Sigmoid colon (tissue), 7 donors: Measurements from ENCODE around the gene SLC17A3. TPM values are rescaled to one million over a fixed set of nuclear protein-coding genes. Genes with fewer than 3 reads are reported as not detected.

Experiments
- DNase-seq: peaks from one replicate; pipeline ENCODE4 v3.0.0-alpha.2; 2019
- H3K27ac ChIP-seq, 4 donors: fragments of 200-600 bp; sonication (generic); one replicate each; pipeline ENCODE4 v1.5.1; 2016 to 2019; ENCODE audit warnings: mild to moderate bottlenecking in 1 of 4
- H3K27me3 ChIP-seq, 3 donors: fragments of 200-600 bp; sonication (generic); one replicate each; pipeline ENCODE4 v1.5.1; 2019; ENCODE audit warnings: mild to moderate bottlenecking in 1 of 3
- H3K36me3 ChIP-seq, 4 donors: fragments of 200-600 bp; sonication (generic); one replicate each; pipeline ENCODE4 v1.5.1; 2016 to 2019
- H3K4me1 ChIP-seq, 4 donors: fragments of 200-600 bp; sonication (generic); one replicate each; pipeline ENCODE4 v1.5.1; 2017 to 2019
- H3K4me3 ChIP-seq, 4 donors: fragments of 200-600 bp; sonication (generic); one replicate each; pipeline ENCODE4 v1.5.1; 2017 to 2019; ENCODE audit warnings: mild to moderate bottlenecking in 2 of 4, moderate library complexity in 1 of 4
- H3K9me3 ChIP-seq, 4 donors: fragments of 200-600 bp in 3 of 4; sonication (generic) in 3 of 4; one replicate each; pipeline versions ENCODE4 v1.5.1 to v1.6.1; 2013 to 2019
- EP300 ChIP-seq, 4 donors: sonication (generic); formaldehyde crosslinking; IDR thresholded peaks; one replicate each; pipeline ENCODE4 v1.6.1; 2017; ENCODE audit warnings: antibody characterized with exemption in 4 of 4
- POLR2A ChIP-seq, 2 donors: fragments of 450-650 bp; IDR thresholded peaks; one replicate each; pipeline ENCODE4 v1.6.1; 2016; ENCODE audit warnings: antibody characterized with exemption in 2 of 2, mild to moderate bottlenecking in 2 of 2, moderate library complexity in 2 of 2
- POLR2AphosphoS5 ChIP-seq, 4 donors: sonication (generic); formaldehyde crosslinking; IDR thresholded peaks; one replicate each; pipeline ENCODE4 v1.6.1; 2017; ENCODE audit warnings: antibody characterized with exemption in 4 of 4
- WGBS, 2 donors: extraction: QIAGEN DNeasy Blood & Tissue Kit; methylation state at CpG; one replicate each; pipeline ENCODE4 v1.1.7; 2013; 5-methylcytosine and 5-hydroxymethylcytosine counted together
- intact Hi-C: fragments of 100-400 bp; cut with DNase I; formaldehyde crosslinking; loops from one replicate; pipeline ENCODE4 v1.15.1; 2023
- polyA plus RNA-seq, 3 donors: library from polyadenylated mRNA; stranded (reverse); fragments of 200-250 nt; gene quantifications; one replicate each; pipeline ENCODE4 v1.2.3, GENCODE V29; 2013
- total RNA-seq, 4 donors: library from RNA; depleted of rRNA; stranded (reverse); fragments of >200 nt; gene quantifications; one replicate each; pipeline ENCODE4 v1.1.0, GENCODE V29; 2016
- TF ChIP-seq, protein P1 (sequence below), 4 experiments: fragments of 450-650 bp in 3 of 4; fragments of 200-600 bp in 1 of 4; IDR thresholded peaks; one replicate each; pipeline ENCODE4 v1.5.1; 2016 to 2019; ENCODE audit warnings: antibody characterized with exemption in 4 of 4, mild to moderate bottlenecking in 3 of 4, moderate library complexity in 2 of 4
- donor health status: healthy with polysubstance abuse.
- donor health status: Bipolar disorder and iron deficiency.
- donor health status: healthy.

Gene SLC17A3
- total and polyA plus RNA-seq, 7 donors = not detected

DNA sequence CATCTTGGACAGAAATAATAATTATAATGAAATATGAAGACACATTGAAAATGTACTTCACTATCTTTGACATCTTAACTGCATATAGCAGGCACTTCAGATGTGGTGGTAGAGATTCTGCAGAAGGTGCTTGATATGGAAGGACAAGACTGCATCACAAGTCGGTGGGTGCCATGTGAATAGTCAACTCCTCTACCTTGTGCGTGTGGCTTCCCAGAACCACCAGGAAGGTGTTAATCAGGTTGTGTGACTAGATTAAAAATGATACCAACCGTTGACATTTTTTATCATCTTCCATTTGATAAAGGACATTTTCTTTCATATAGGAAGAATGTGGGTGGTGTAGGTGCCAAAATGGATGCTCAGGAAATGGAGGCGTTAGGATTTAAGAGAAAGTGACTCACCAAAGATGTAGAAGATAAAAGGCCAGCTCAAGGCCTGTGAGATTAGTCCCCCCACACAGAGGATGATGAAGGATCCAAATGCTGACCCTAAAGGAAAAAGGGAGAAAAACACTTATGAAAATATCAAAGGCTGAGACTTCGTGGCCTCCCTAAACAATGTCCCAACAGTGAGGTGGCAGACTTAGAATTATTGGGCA, 44.1 kb upstream of the SLC17A3 start:
- Histone ChIP-seq H3K9me3 (no peaks in the 10 kb centered on the region), H3K36me3 (no peaks in the 10 kb centered on the region), H3K27me3 (no peaks in the 10 kb centered on the region), H3K4me1 (no peaks in the 10 kb centered on the region), H3K4me3 (no peak overlapping the region), H3K27ac (no peak overlapping the region)
- 82 to 83% methylated on average over 5 of the region's 5 CpGs for WGBS, 2 donors
- no peak for DNase-seq
- intact Hi-C loops = no loop called here
- TF ChIP-seq POLR2A (IDR thresholded peaks at IDR 0.05) (no peak), POLR2AphosphoS5 (IDR thresholded peaks at IDR 0.05) (no peak), EP300 (IDR thresholded peaks at IDR 0.05) (no peak)
- TF ChIP-seq, protein P1, sequence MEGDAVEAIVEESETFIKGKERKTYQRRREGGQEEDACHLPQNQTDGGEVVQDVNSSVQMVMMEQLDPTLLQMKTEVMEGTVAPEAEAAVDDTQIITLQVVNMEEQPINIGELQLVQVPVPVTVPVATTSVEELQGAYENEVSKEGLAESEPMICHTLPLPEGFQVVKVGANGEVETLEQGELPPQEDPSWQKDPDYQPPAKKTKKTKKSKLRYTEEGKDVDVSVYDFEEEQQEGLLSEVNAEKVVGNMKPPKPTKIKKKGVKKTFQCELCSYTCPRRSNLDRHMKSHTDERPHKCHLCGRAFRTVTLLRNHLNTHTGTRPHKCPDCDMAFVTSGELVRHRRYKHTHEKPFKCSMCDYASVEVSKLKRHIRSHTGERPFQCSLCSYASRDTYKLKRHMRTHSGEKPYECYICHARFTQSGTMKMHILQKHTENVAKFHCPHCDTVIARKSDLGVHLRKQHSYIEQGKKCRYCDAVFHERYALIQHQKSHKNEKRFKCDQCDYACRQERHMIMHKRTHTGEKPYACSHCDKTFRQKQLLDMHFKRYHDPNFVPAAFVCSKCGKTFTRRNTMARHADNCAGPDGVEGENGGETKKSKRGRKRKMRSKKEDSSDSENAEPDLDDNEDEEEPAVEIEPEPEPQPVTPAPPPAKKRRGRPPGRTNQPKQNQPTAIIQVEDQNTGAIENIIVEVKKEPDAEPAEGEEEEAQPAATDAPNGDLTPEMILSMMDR (IDR thresholded peaks at IDR 0.05) = no peak

DNA sequence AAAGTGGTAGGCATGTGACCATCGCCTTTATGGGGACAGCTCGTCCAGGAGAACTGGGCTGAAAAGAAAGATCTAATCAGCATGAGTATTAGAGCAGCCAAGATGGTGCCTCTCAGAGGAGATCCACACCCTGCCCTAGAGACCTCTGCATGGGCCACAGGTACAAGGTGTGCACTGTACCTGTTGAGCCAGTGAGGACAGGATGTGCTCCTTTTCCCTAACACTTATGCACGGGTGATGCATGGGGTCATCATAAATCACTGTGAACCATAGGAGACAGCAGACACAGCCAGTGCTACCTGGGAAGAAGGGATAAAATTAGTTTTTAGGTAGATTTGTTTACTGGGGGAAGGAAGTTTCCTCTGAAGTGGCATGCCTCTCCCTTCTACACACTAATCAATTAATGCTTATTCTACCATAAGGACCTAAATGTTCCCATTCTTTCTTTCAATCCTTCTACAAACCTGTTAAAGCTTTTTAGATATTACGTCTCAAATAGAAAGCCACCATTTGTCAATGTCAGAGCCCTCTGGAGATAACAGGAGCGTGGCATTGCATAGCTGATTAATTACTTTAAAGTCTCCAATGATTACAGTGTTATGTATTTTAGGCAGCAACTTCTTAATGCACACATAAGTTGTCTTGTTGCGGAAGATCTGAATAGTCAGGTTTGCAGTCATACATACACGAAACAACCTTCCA, 42.9 kb upstream of the SLC17A3 start:
- 93 to 96% methylated on average over 7 of the region's 7 CpGs for WGBS, 2 donors
- Histone ChIP-seq H3K4me1 (no peaks in the 10 kb centered on the region), H3K36me3 (no peaks in the 10 kb centered on the region), H3K27ac (no peak overlapping the region), H3K4me3 (no peak overlapping the region), H3K9me3 (no peaks in the 10 kb centered on the region), H3K27me3 (no peaks in the 10 kb centered on the region)
- TF ChIP-seq POLR2AphosphoS5 (IDR thresholded peaks at IDR 0.05) (no peak), POLR2A (IDR thresholded peaks at IDR 0.05) (no peak), EP300 (IDR thresholded peaks at IDR 0.05) (no peak)
- TF ChIP-seq, protein P1 (IDR thresholded peaks at IDR 0.05) = no peak
- intact Hi-C loops = no loop called here
- DNase-seq = no peak

DNA sequence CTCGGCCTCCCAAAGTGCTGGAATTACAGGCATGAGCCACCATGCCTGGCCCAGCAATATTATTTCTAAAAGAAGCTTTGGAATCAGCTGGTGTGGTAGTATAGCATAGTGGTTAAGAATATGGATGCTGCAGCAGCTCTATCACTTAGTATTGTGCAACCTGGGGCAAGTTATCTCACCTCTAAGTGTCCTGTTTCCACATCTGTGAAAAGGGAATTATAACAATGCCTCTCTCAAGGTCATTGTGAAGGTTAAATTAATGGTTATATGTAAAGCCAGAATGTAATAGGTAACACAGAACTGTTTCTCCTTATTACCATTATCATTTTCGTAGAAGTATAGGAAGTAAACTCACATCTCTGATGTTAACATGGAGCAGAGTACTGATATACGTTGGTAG, 42.3 kb upstream of the SLC17A3 start:
- no peak overlapping the region for H3K27ac ChIP-seq
- no peaks in the 10 kb centered on the region for H3K9me3 ChIP-seq
- H3K4me1 ChIP-seq = no peaks in the 10 kb centered on the region
- no peak for DNase-seq
- H3K4me3 ChIP-seq = no peak overlapping the region
- no peaks in the 10 kb centered on the region for H3K27me3 ChIP-seq
- WGBS, 2 donors = 81 to 89% methylated on average over 3 of the region's 3 CpGs
- TF ChIP-seq, protein P1 (IDR thresholded peaks at IDR 0.05) = no peak
- no peak for TF ChIP-seq EP300 (IDR thresholded peaks at IDR 0.05)
- no peak for TF ChIP-seq POLR2A (IDR thresholded peaks at IDR 0.05)
- TF ChIP-seq POLR2AphosphoS5 (IDR thresholded peaks at IDR 0.05) = no peak
- no peaks in the 10 kb centered on the region for H3K36me3 ChIP-seq
- intact Hi-C loops = no loop called here

DNA sequence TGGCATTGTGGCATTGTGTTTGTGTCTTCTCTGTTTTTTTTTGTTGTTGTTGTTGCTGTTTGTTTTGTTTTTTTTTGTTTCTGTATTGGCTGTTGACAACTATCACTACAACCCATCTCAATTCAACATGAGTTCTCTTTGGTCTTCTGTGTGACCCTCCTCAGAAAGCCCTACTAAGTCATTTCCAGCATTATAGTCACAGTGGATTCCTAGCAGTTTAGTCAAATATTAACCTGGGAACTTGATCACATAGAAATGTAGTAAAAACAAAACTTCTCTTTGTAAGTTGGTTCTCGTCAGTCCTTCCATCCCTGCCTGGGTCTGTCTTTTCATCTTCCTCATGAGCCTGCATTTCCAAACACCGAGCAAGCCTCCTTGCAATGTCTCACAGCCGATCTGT, 39.7 kb upstream of the SLC17A3 start:
- WGBS, 2 donors = 68 to 74% methylated on average over 3 of the region's 3 CpGs

More for the DNA sequence above, 39.7 kb upstream of the SLC17A3 start:
- intact Hi-C loops = no loop called here
- no peaks in the 10 kb centered on the region for H3K36me3 ChIP-seq
- no peaks in the 10 kb centered on the region for H3K27me3 ChIP-seq
- H3K9me3 ChIP-seq = no peaks in the 10 kb centered on the region
- no peak overlapping the region for H3K4me3 ChIP-seq
- no peak for DNase-seq
- TF ChIP-seq POLR2AphosphoS5 (IDR thresholded peaks at IDR 0.05) (no peak), EP300 (IDR thresholded peaks at IDR 0.05) (no peak), POLR2A (IDR thresholded peaks at IDR 0.05) (no peak)
- TF ChIP-seq, protein P1 (IDR thresholded peaks at IDR 0.05) = no peak
- H3K4me1 ChIP-seq = no peaks in the 10 kb centered on the region
- H3K27ac ChIP-seq = no peak overlapping the region
